ENCODE data around the gene ARL16. TPM values are rescaled to one million over a fixed set of nuclear protein-coding genes. Genes with fewer than 3 reads are reported as not detected.

The ARL16 gene
- total RNA-seq, 4 donors from 2014 or later, result 18.8 to 28.8 (median 26.9) TPM

DNA sequence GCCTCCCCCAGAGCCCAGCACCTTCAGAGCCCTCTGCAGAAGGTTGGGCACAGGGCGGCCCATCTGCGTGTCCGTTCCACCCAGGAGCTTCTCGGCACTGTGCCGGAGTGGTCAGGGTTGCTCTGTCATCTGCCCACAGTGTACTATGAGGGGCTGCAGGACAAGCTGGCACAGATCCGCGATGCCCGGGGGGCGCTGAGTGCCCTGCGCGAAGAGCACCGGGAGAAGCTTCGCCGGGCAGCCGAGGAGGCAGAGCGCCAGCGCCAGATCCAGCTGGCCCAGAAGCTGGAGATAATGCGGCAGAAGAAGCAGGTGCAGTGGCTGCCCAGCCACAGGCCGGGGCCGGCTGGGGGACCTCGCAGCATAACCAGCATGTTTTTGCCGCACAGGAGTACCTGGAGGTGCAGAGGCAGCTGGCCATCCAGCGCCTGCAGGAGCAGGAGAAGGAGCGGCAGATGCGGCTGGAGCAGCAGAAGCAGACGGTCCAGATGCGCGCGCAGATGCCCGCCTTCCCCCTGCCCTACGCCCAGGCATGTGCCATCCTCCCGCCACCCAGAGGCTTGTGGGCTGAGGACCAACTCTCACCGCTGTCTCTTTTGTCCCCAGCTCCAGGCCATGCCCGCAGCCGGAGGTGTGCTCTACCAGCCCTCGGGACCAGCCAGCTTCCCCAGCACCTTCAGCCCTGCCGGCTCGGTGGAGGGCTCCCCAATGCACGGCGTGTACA lies 12.8 kb upstream of the ARL16 start:
- ATAC-seq (ENCODE audit: low FRiP score) (no peak), DNase-seq (ENCODE audit: low spot score) (no peak)
- TF ChIP-seq, protein P1, sequence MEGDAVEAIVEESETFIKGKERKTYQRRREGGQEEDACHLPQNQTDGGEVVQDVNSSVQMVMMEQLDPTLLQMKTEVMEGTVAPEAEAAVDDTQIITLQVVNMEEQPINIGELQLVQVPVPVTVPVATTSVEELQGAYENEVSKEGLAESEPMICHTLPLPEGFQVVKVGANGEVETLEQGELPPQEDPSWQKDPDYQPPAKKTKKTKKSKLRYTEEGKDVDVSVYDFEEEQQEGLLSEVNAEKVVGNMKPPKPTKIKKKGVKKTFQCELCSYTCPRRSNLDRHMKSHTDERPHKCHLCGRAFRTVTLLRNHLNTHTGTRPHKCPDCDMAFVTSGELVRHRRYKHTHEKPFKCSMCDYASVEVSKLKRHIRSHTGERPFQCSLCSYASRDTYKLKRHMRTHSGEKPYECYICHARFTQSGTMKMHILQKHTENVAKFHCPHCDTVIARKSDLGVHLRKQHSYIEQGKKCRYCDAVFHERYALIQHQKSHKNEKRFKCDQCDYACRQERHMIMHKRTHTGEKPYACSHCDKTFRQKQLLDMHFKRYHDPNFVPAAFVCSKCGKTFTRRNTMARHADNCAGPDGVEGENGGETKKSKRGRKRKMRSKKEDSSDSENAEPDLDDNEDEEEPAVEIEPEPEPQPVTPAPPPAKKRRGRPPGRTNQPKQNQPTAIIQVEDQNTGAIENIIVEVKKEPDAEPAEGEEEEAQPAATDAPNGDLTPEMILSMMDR (IDR thresholded peaks at IDR 0.05), result no peak

- ATAC-seq (ENCODE audit: low FRiP score), result no peak
- DNase-seq (ENCODE audit: low spot score), result no peak
- TF ChIP-seq, protein P1 (IDR thresholded peaks at IDR 0.05), result no peak
Measured at GRCh38 chr17:81695801-81696200, 12.2 kb upstream of the ARL16 start.

DNA sequence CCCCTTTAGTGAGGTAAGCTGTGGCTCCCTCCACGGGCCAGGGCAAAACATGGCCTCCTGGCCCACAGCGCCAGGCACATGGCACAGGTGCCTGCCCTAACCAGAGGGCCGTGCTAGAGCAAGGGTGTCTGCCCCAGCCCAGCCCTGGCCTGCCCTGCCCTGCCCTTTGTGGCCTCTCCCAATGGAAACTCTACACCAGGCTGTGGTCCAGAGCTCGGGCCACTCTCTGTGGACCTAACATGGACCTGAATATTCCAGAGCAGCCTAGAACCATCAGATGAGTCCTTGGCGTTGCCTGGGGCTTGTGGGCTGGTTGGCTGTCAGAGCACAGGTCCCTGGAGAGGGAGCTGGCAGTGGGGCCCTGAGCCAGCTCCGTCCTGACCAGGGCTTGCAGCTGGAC lies 11.6 kb upstream of the ARL16 start:
- ATAC-seq (ENCODE audit: low FRiP score), result no peak
- TF ChIP-seq, protein P1 (IDR thresholded peaks at IDR 0.05), result no peak
- no peak for DNase-seq (ENCODE audit: low spot score)

- no peak for ATAC-seq (ENCODE audit: low FRiP score)
- TF ChIP-seq, protein P1 (IDR thresholded peaks at IDR 0.05), result no peak
- no peak for DNase-seq (ENCODE audit: low spot score)
Measured at GRCh38 chr17:81694810-81695209, 11.2 kb upstream of the ARL16 start.

- TF ChIP-seq, protein P1 (IDR thresholded peaks at IDR 0.05), result no peak
- DNase-seq (ENCODE audit: low spot score) (no peak), ATAC-seq (ENCODE audit: low FRiP score) (no peak)
Measured at GRCh38 chr17:81693509-81694210, 10.1 kb upstream of the ARL16 start.

- no peak for DNase-seq (ENCODE audit: low spot score)
- ATAC-seq (ENCODE audit: low FRiP score), result no peak
- TF ChIP-seq, protein P1 (IDR thresholded peaks at IDR 0.05), result no peak
Measured at GRCh38 chr17:81691608-81692007, 8.0 kb upstream of the ARL16 start.

GRCh38 chr17:81691196-81691595 lies 7.6 kb upstream of the ARL16 start:
- ATAC-seq (ENCODE audit: low FRiP score) (no peak), DNase-seq (ENCODE audit: low spot score) (no peak)

More at GRCh38 chr17:81691196-81691595, 7.6 kb upstream of the ARL16 start:
- TF ChIP-seq, protein P1 (IDR thresholded peaks at IDR 0.05), result no peak

Measured in omental fat pad (tissue), 4 donors.